Left ventricle myocardium inferior (tissue), 1 donor: ENCODE data around the gene RPL13. TPM values are rescaled to one million over a fixed set of nuclear protein-coding genes. Genes with fewer than 3 reads are reported as not detected.
"Not testable (repeated sequence)": the region's sequence is repeated elsewhere in the genome, so short reads cannot be mapped to it uniquely, and the experiment has no call there.

Experiments used
- DNase-seq: peaks from one replicate; pipeline ENCODE4 v3.0.0-alpha.2; 2020
- H3K27ac ChIP-seq: fragments of 200-600 bp; replicated peaks from 2 replicates; pipeline ENCODE4 v1.8.0; 2021
- H3K27me3 ChIP-seq: fragments of 200-600 bp; 2 replicates; pipeline ENCODE4 v1.8.0; 2021; ENCODE audit warnings: low read depth
- H3K36me3 ChIP-seq: fragments of 200-600 bp; 2 replicates; pipeline ENCODE4 v1.8.0; 2021
- H3K4me1 ChIP-seq: fragments of 200-600 bp; 2 replicates; pipeline ENCODE4 v1.8.0; 2021
- H3K4me3 ChIP-seq: fragments of 200-600 bp; 2 replicates; pipeline ENCODE4 v1.8.0; 2021; ENCODE audit warnings: mild to moderate bottlenecking, moderate library complexity
- H3K9me3 ChIP-seq: fragments of 200-600 bp; replicated peaks from 2 replicates; pipeline ENCODE4 v1.8.0; 2021
- intact Hi-C: fragments of 100-400 bp; cut with micrococcal nuclease; formaldehyde crosslinking; loops from one replicate; pipeline ENCODE4 v1.11.0; 2022
- total RNA-seq: library from RNA; stranded (reverse); fragmentation: NEBNext Ultra II Directional; extraction: Animal tissue kit (Norgen Biotek cat#: 25700); gene quantifications from one replicate; pipeline ENCODE4 v1.2.1, GENCODE V29; 2021
- TF ChIP-seq, protein P1 (sequence below): fragments of 200-600 bp; IDR thresholded peaks from 2 replicates; pipeline ENCODE4 v1.8.0; 2021; ENCODE audit warnings: antibody characterized with exemption, mild to moderate bottlenecking, borderline replicate concordance
- donor health status: DM: no; HTN: yes; CAD: no; lungs with severe emphysema.

The RPL13 gene
- total RNA-seq, 1 donor from 2014 or later, result 1,030 TPM

DNA sequence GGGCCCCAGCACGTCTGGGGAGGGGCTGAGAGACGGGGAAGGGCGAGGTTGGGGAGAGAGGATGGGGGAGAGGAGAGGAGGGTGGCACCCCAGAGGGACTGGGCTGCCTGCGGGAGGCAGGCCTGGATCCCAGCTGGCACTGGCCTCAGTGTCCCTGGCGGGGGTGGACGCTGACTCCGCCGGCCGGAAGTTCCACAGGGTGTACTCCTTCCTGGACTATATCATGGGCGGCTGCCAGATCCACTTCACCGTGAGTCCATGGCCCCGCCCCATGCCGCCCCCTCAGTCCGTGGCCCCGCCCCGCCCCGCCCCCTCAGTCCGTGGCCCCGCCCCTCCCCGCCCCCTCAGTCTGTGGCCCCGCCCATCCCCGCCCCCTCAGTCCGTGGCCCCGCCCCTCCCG is 26.4 kb downstream of the RPL13 start:
- no peaks in the 10 kb centered on the region for H3K9me3 ChIP-seq
- peaks cover 10% of the 10 kb centered on the region for H3K4me1 ChIP-seq
- TF ChIP-seq, protein P1, sequence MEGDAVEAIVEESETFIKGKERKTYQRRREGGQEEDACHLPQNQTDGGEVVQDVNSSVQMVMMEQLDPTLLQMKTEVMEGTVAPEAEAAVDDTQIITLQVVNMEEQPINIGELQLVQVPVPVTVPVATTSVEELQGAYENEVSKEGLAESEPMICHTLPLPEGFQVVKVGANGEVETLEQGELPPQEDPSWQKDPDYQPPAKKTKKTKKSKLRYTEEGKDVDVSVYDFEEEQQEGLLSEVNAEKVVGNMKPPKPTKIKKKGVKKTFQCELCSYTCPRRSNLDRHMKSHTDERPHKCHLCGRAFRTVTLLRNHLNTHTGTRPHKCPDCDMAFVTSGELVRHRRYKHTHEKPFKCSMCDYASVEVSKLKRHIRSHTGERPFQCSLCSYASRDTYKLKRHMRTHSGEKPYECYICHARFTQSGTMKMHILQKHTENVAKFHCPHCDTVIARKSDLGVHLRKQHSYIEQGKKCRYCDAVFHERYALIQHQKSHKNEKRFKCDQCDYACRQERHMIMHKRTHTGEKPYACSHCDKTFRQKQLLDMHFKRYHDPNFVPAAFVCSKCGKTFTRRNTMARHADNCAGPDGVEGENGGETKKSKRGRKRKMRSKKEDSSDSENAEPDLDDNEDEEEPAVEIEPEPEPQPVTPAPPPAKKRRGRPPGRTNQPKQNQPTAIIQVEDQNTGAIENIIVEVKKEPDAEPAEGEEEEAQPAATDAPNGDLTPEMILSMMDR, result no peak
- no peaks in the 10 kb centered on the region for H3K36me3 ChIP-seq
- intact Hi-C loops, result no loop called here
- H3K27me3 ChIP-seq, result no peaks in the 10 kb centered on the region
- no peak overlapping the region for H3K27ac ChIP-seq
- no peak overlapping the region for H3K4me3 ChIP-seq
- DNase-seq, result no peak

DNA sequence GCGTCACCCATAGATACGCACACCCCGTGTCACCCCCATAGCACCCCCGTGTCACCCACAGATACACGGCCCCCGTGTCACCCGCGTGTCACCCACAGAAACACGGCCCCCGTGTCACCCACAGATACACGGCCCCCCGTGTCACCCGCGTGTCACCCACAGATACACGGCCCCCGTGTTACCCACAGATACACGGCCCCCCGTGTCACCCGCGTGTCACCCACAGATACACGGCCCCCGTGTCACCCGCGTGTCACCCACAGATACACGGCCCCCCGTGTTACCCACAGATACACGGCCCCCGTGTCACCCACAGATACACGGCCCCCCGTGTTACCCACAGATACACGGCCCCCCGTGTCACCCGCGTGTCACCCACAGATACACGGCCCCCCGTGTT is 27.2 kb downstream of the RPL13 start:
- H3K4me3 ChIP-seq, DNase-seq, intact Hi-C loops, H3K27ac ChIP-seq, H3K36me3 ChIP-seq, H3K27me3 ChIP-seq, H3K9me3 ChIP-seq, H3K4me1 ChIP-seq: not testable (repeated sequence)

DNA sequence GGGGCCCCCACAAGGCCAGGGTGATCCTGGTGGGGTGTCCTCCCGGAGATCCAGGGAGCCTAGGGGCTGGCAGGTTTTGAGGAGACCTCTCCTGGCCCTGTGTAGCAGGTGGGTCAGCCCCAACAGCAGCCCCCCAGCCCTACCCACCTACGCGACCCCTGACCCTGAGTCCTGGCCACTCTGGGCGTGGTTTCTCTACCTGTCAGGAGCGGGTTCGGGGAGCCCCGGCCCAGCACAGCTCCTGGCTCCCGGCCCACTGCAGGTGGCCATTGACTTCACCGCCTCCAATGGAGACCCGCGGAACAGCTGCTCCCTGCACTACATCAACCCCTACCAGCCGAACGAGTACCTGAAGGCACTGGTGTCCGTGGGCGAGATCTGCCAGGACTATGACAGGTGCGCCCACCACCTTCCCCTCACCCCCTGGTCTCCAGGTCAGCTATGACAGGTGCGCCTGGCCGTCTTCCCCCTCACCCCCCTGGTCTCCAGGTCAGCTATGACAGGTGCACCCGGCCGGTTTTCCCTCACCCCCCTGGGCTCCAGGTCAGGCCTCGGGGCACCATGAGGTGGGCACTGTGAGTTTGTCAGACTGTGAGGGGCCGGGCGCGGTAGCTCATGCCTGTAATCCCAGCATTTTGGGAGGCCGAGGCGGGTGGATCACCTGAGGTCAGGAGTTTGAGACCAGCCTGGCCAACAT is 28.1 kb downstream of the RPL13 start:
- TF ChIP-seq, protein P1, result no peak
- H3K27me3 ChIP-seq, result no peaks in the 10 kb centered on the region
- H3K4me1 ChIP-seq, result no peaks in the 10 kb centered on the region
- intact Hi-C loops, result no loop called here
- H3K36me3 ChIP-seq, result no peaks in the 10 kb centered on the region
- no peak overlapping the region for H3K4me3 ChIP-seq
- H3K27ac ChIP-seq, result no peak overlapping the region
- H3K9me3 ChIP-seq, result no peaks in the 10 kb centered on the region
- no peak for DNase-seq

DNA sequence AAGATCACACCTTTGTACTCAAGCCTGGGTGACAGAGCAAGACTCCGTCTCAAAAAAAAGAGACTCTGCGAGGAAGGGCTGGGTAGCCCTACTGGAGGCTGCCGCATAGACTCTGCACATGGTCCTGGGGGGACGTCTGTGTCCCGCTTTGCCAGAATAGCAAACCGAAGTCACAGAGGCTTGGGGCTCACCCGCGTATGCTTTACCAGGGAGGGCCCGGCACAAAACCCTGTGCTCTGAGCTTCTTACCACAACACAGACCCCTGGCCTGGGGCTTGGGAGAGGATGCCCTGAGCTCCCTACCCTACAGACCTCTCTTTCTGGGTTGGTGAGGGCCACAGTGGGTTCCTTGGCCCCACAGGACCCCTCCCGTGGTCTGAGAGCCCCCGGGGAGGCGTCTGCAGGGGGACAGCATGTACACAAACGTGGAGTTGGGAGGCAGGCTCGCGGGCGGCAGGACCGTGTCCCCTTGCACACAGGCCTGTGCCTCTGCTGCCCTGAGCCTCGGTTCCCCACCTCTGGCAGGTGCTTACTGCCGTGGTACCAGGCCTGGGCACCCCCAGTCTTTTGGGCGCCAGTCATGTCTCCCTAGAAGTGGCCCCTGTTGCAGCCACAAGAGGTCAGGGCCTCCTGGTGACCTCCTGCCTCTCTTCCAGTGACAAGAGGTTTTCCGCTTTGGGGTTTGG is 28.9 kb downstream of the RPL13 start:
- Histone ChIP-seq H3K4me3 (no peak overlapping the region), H3K27ac (no peak overlapping the region), H3K36me3 (no peaks in the 10 kb centered on the region), H3K27me3 (no peaks in the 10 kb centered on the region), H3K9me3 (no peaks in the 10 kb centered on the region), H3K4me1 (no peaks in the 10 kb centered on the region)
- TF ChIP-seq, protein P1, result no peak
- no peak for DNase-seq
- intact Hi-C loops, result no loop called here

DNA sequence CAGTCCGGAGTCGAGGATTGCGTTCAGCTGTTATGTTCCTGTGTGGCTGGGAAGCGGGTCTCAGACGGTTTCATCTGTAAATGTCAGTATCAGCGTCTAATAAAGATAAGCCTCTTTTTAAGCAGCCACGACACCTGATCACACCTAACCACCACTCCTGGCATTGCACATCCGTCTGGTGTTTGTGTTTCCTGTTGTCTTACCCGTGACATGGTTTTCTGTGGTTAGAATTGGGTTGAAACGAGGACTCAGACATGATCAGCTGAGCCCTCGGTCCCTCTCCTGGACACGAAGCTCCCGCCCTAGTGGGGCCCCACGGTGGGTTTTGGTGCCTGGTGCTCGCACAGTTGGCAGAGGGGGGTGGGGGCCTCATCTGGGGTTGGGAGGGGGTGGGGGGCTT is 33.4 kb downstream of the RPL13 start:
- TF ChIP-seq, protein P1, result no peak
- Histone ChIP-seq H3K36me3 (no peaks in the 10 kb centered on the region), H3K27me3 (no peaks in the 10 kb centered on the region), H3K27ac (no peak overlapping the region), H3K4me1 (no peaks in the 10 kb centered on the region), H3K9me3 (no peaks in the 10 kb centered on the region), H3K4me3 (no peak overlapping the region)
- no peak for DNase-seq
- intact Hi-C loops, result no loop called here
